ENCODE data around the gene MR1.

- TF ChIP-seq CTCF (IDR thresholded peaks at IDR 0.05): no peak
- TF ChIP-seq POLR2A (IDR thresholded peaks at IDR 0.05): no peak
Observed at GRCh38 chr1:181079382-181079781, 45.6 kb downstream of the MR1 start.

All from Peyer's patch (tissue), 4 donors.